HFFc6 (cell line): ENCODE results near the gene RCE1. TPM values are rescaled to one million over a fixed set of nuclear protein-coding genes. Genes with fewer than 3 reads are reported as not detected.

Experiments
- DNase-seq: peaks from one replicate; pipeline ENCODE4 v3.0.0-alpha.2; 2018
- H3K27ac Mint-ChIP-seq: 2 replicates; pipeline ENCODE4 v1.8.0; 2020; ENCODE audit warnings: mild to moderate bottlenecking, mixed read lengths
- H3K27me3 Mint-ChIP-seq: 2 replicates; pipeline ENCODE4 v1.8.0; 2021; ENCODE audit warnings: mild to moderate bottlenecking, moderate library complexity, mixed read lengths; ENCODE audit not compliant: insufficient read depth
- H3K36me3 Mint-ChIP-seq: 2 replicates; pipeline ENCODE4 v1.8.0; 2021; ENCODE audit warnings: low read depth, mixed read lengths
- H3K4me1 Mint-ChIP-seq: 2 replicates; pipeline ENCODE4 v1.8.0; 2020; ENCODE audit warnings: low read depth, mixed read lengths
- H3K4me3 Mint-ChIP-seq: 2 replicates; pipeline ENCODE4 v1.8.0; 2020; ENCODE audit warnings: mild to moderate bottlenecking, moderate library complexity, mixed read lengths
- H3K9me3 Mint-ChIP-seq: 2 replicates; pipeline ENCODE4 v1.8.0; 2020; ENCODE audit warnings: mild to moderate bottlenecking, mixed read lengths
- CTCF ChIP-seq: fragments of 200-600 bp; sonication (generic); IDR thresholded peaks from 2 replicates; pipeline ENCODE4 v1.5.0; 2021; ENCODE audit warnings: antibody characterized with exemption, mild to moderate bottlenecking
- total RNA-seq, 6 experiments: library from RNA; stranded (reverse); fragmentation: NEBNext Ultra II Directional; extraction: Animal tissue kit (Norgen Biotek cat#: 25700); gene quantifications; 2 replicates in 1 of 6; 3 replicates in 5 of 6; pipeline ENCODE4 v1.2.3, GENCODE V29; 2021

RCE1 gene
- total RNA-seq, 6 experiments from 2014 or later: 13.7 to 18.5 (median 16.3) TPM

- Mint-ChIP-seq H3K9me3 (no peaks in the 10 kb centered on the region), H3K27me3 (peaks cover 9% of the 10 kb centered on the region), H3K4me3 (no peak overlapping the region), H3K4me1 (peaks cover 8% of the 10 kb centered on the region), H3K36me3 (0 out of 2 replicates have a peak, but pooled peaks cover 4% of the 10 kb centered on the region), H3K27ac (no peak overlapping the region)
- no peak for TF ChIP-seq CTCF
- DNase-seq: no peak
Measured at GRCh38 chr11:66850235-66850587, 7.0 kb downstream of the RCE1 start.

- Mint-ChIP-seq H3K27ac (no peak overlapping the region), H3K27me3 (peaks cover 9% of the 10 kb centered on the region), H3K4me1 (peaks cover 11% of the 10 kb centered on the region), H3K4me3 (no peak overlapping the region), H3K36me3 (0 out of 2 replicates have a peak, but pooled peaks cover 4% of the 10 kb centered on the region), H3K9me3 (no peaks in the 10 kb centered on the region)
- no peak for TF ChIP-seq CTCF
- no peak for DNase-seq
Measured at GRCh38 chr11:66850588-66851238, 7.5 kb downstream of the RCE1 start.

GRCh38 chr11:66851239-66851596 lies 8.0 kb downstream of the RCE1 start:
- Mint-ChIP-seq H3K9me3 (no peaks in the 10 kb centered on the region), H3K27ac (no peak overlapping the region), H3K36me3 (0 out of 2 replicates have a peak, but pooled peaks cover 4% of the 10 kb centered on the region), H3K4me1 (peaks cover 14% of the 10 kb centered on the region), H3K27me3 (peaks cover 9% of the 10 kb centered on the region), H3K4me3 (no peak overlapping the region)
- TF ChIP-seq CTCF: no peak
- DNase-seq: no peak

- no peaks in the 10 kb centered on the region for H3K9me3 Mint-ChIP-seq
- no peak overlapping the region for H3K4me3 Mint-ChIP-seq
- no peak overlapping the region for H3K27ac Mint-ChIP-seq
- H3K27me3 Mint-ChIP-seq: peaks cover 9% of the 10 kb centered on the region
- no peaks in the 10 kb centered on the region for H3K36me3 Mint-ChIP-seq
- no peak for DNase-seq
- no peak for TF ChIP-seq CTCF
- peaks cover 7% of the 10 kb centered on the region for H3K4me1 Mint-ChIP-seq
Measured at GRCh38 chr11:66851698-66852465, 8.6 kb downstream of the RCE1 start.

GRCh38 chr11:66852466-66853241 lies 9.4 kb downstream of the RCE1 start:
- no peaks in the 10 kb centered on the region for H3K9me3 Mint-ChIP-seq
- TF ChIP-seq CTCF: no peak
- no peak overlapping the region for H3K4me3 Mint-ChIP-seq
- H3K4me1 Mint-ChIP-seq: peaks cover 7% of the 10 kb centered on the region
- no peaks in the 10 kb centered on the region for H3K36me3 Mint-ChIP-seq
- no peak for DNase-seq
- H3K27ac Mint-ChIP-seq: no peak overlapping the region
- peaks cover 9% of the 10 kb centered on the region for H3K27me3 Mint-ChIP-seq
